K562 (cell line): ENCODE results near the gene PPP4C. TPM values are rescaled to one million over a fixed set of nuclear protein-coding genes. Genes with fewer than 3 reads are reported as not detected.
"Not testable (repeated sequence)": the region's sequence is repeated elsewhere in the genome, so short reads cannot be mapped to it uniquely, and the experiment has no call there.

ENCODE experiments used
- ATAC-seq: fragments of 200-7000 bp; cut with Tn5 transposase; 3 replicates; pipeline ENCODE4 v1.9.1; 2020; ENCODE audit warnings: moderate library complexity
- BruUV-seq: library from RNA; stranded (reverse); fragments of 400-500 nt; replicated peaks from 2 replicates; lab custom pipeline; 2021; lab: Mats Ljungman, UMichigan
- CTCF ChIA-PET: fragments of 300-600 bp; formaldehyde crosslinking; extraction: SDS; loops from one replicate; lab custom pipeline; 2021; ENCODE audit warnings: low intra/inter-chr PET ratio; lab: Yijun Ruan, JAX
- POLR2A ChIA-PET: fragments of 300-600, 350-650 bp; sonication (Branson Sonifier 250); formaldehyde crosslinking; extraction: SDS; loops from one replicate; lab custom pipeline; 2021; ENCODE audit warnings: antibody characterized with exemption, inconsistent platforms; lab: Yijun Ruan, JAX
- DNase-seq, 4 experiments: peaks; one replicate each; pipeline versions ENCODE4 v3.0.0 to v3.0.0-alpha.2; 2011 to 2018; ENCODE audit warnings: low spot score in 3 of 4, mixed read lengths in 3 of 4; ENCODE audit errors: extremely low read depth in 1 of 4
- FAIRE-seq: peaks from 2 replicates; lab custom pipeline; 2011; peaks lifted over from hg19 to GRCh38; lab: Jason Lieb, UNC
- H2AFZ ChIP-seq: 2 replicates; pipeline ENCODE4 v1.6.0; 2011; ENCODE audit warnings: low read depth, low read length, control low read depth, inconsistent platforms
- H3K27ac ChIP-seq: fragments of 200-600 bp; 3 replicates; pipeline ENCODE4 v1.8.0; 2011; ENCODE audit warnings: low read depth, mild to moderate bottlenecking, control low read depth, inconsistent platforms, low read length, moderate library complexity, mixed read lengths; ENCODE audit errors: extremely low read depth
- H3K27me3 ChIP-seq, 2 experiments: fragments of 300-600 bp in 1 of 2; 2 replicates in 1 of 2; 3 replicates in 1 of 2; pipeline versions ENCODE4 v1.6.0 to v1.8.0; 2011; ENCODE audit warnings: inconsistent platforms in 2 of 2, low read length in 2 of 2, mild to moderate bottlenecking in 1 of 2, mixed read lengths in 1 of 2, moderate library complexity in 1 of 2; ENCODE audit not compliant: control insufficient read depth in 2 of 2, insufficient read depth in 2 of 2
- H3K36me3 ChIP-seq: fragments of 300-600 bp; 3 replicates; pipeline ENCODE4 v1.8.0; 2011; ENCODE audit warnings: mild to moderate bottlenecking, low read length, inconsistent platforms; ENCODE audit not compliant: control insufficient read depth, insufficient read depth
- H3K4me1 ChIP-seq, 2 experiments: fragments of 200-600 bp in 1 of 2; replicated peaks in 1 of 2; 2 replicates in 1 of 2; 3 replicates in 1 of 2; pipeline versions ENCODE4 v1.5.1 to v1.8.0; 2011; ENCODE audit warnings: inconsistent platforms in 2 of 2, low read length in 2 of 2, mild to moderate bottlenecking in 1 of 2, mixed read lengths in 1 of 2, moderate library complexity in 1 of 2; ENCODE audit not compliant: control insufficient read depth in 2 of 2, insufficient read depth in 2 of 2
- H3K4me2 ChIP-seq: 2 replicates; pipeline ENCODE4 v1.6.1; 2011; ENCODE audit warnings: low read length, control low read depth, inconsistent platforms, mixed read lengths; ENCODE audit not compliant: insufficient read depth
- H3K4me3 ChIP-seq: fragments of 200-600 bp; sonication (generic), shearing (Covaris generic); 2 replicates; pipeline ENCODE4 v1.5.1; 2016; ENCODE audit warnings: control low read depth, inconsistent platforms
- H3K79me2 ChIP-seq: fragments of 200-600 bp; 3 replicates; pipeline ENCODE4 v1.8.0; 2011; ENCODE audit warnings: low read length, inconsistent platforms; ENCODE audit not compliant: control insufficient read depth, insufficient read depth
- H3K9ac ChIP-seq, 2 experiments: 2 replicates each; pipeline versions ENCODE4 v1.6.0 to v1.6.1; 2011; ENCODE audit warnings: low read depth in 2 of 2, low read length in 2 of 2, control low read depth in 1 of 2, inconsistent platforms in 1 of 2, mild to moderate bottlenecking in 1 of 2, mixed read lengths in 1 of 2; ENCODE audit not compliant: insufficient read depth in 1 of 2
- H3K9me1 ChIP-seq: one replicate; pipeline ENCODE4 v1.6.0; 2011; ENCODE audit warnings: inconsistent platforms, mild to moderate bottlenecking, low read length, moderate library complexity; ENCODE audit not compliant: control insufficient read depth, insufficient read depth
- H3K9me3 ChIP-seq: replicated peaks from 2 replicates; pipeline ENCODE4 v1.5.1; 2011; ENCODE audit warnings: low read depth, low read length, inconsistent platforms; ENCODE audit not compliant: control insufficient read depth, insufficient read depth
- H4K20me1 ChIP-seq: replicated peaks from 2 replicates; pipeline ENCODE4 v1.6.1; 2011; ENCODE audit warnings: low read length, inconsistent platforms, mixed read lengths; ENCODE audit not compliant: control insufficient read depth, insufficient read depth
- BMI1 ChIP-seq: fragments of 150-350 bp; IDR thresholded peaks from 2 replicates; pipeline ENCODE4 v1.6.1; 2014; ENCODE audit warnings: low read length
- PKNOX1 ChIP-seq: fragments of 450-650 bp; IDR thresholded peaks from 2 replicates; pipeline ENCODE4 v1.6.1; 2016
- ZNF121 ChIP-seq: sonication (generic); formaldehyde crosslinking; conservative IDR thresholded peaks from 2 replicates; pipeline ENCODE4 v1.8.0; 2022; ENCODE audit warnings: missing genetic modification reagents
- WGBS: fragments of 100-300 bp; shearing (Covaris generic); methylation state at CpG from one replicate; pipeline ENCODE4 v1.1.6; 2016; ENCODE audit warnings: low coverage, mixed read lengths; ENCODE audit not compliant: insufficient coverage; ENCODE audit errors: missing lambda C conversion rate; 5-methylcytosine and 5-hydroxymethylcytosine counted together
- in situ Hi-C: fragments of 300-500 bp; cut with MboI; formaldehyde crosslinking; loops from 4 replicates; pipeline ENCODE4 v1.15.0; 2018; ENCODE audit warnings: inconsistent platforms, mixed read lengths
- intact Hi-C: fragments of 100-400 bp; cut with micrococcal nuclease; formaldehyde crosslinking; loops from 2 replicates; pipeline ENCODE4 v1.14.2; 2022
- polyA plus RNA-seq, 8 experiments: library from polyadenylated mRNA; depleted of rRNA in 4 of 8; stranded (reverse) in 5 of 8; unstranded in 3 of 8; fragments of >200 nt; fragmentation: Nextera tagmentation in 2 of 8; fragmentation: Illumina TruSeq in 1 of 8; extraction: Ambion mirVana in 2 of 8; extraction: Trizol in 1 of 8; gene quantifications; 2 replicates each; pipeline versions ENCODE4 v1.2.1 to v1.2.3, GENCODE V29; 2011 to 2014; ENCODE audit warnings: inconsistent platforms in 1 of 8, missing spikeins in 1 of 8
- total RNA-seq, 7 experiments: library from RNA; depleted of rRNA in 6 of 7; stranded (reverse); fragments of >200 nt in 6 of 7; fragmentation: Illumina TruSeq in 2 of 7; extraction: Trizol in 2 of 7; gene quantifications; 2 replicates each; pipeline versions ENCODE4 v1.2.1 to v1.2.3, GENCODE V29; 2011 to 2021; ENCODE audit warnings: low replicate concordance in 1 of 7

The PPP4C gene
- total and polyA plus RNA-seq, 9 of the 15 experiments (the other 6 are each of a cell fraction or from before 2014, with no cell fraction given): 3.5 to 183 (median 131) TPM

GRCh38 chr16:30040221-30040620 is 35.6 kb upstream of the PPP4C start (continued):
- peak; percentile 42; the same call in 1 of the 2 replicates for TF ChIP-seq PKNOX1
- no peak for TF ChIP-seq BMI1

- H3K36me3 ChIP-seq, H3K4me1 ChIP-seq, BruUV-seq, H3K27ac ChIP-seq, H4K20me1 ChIP-seq, in situ Hi-C loops, H3K4me3 ChIP-seq, ATAC-seq, DNase-seq, CTCF ChIA-PET, FAIRE-seq, H3K9ac ChIP-seq, H3K9me3 ChIP-seq, H3K9me1 ChIP-seq, H2AFZ ChIP-seq, H3K4me2 ChIP-seq: not testable (repeated sequence)
- H3K27me3 ChIP-seq: peaks cover 4 to 19% of the 10 kb centered on the region in 2 experiments; a peak in 4 of 5 replicates
- POLR2A ChIA-PET: interaction anchor here (1.1 kb wide), 1 partner anchor 12 kb away, joined by 3 read pairs; a partner anchor contains a TSS
- WGBS: 5% methylated on average over 5 of the region's 5 CpGs
- TF ChIP-seq ZNF121: peak; percentile 78
- TF ChIP-seq, all 486 proteins: peak for 1; not testable (repeated sequence) for 485
- intact Hi-C loops, H3K79me2 ChIP-seq: not testable (repeated sequence)
Observed at GRCh38 chr16:30040690-30041089, 35.1 kb upstream of the PPP4C start.
